GM12873 (cell line): ENCODE results near the gene CCDC71.

Experiments
- TF ChIP-seq, protein P1 (sequence below): IDR thresholded peaks from 2 replicates; pipeline ENCODE4 v1.5.1; 2012; ENCODE audit warnings: low read depth, mild to moderate bottlenecking, moderate library complexity, low read length, control low read depth; ENCODE audit not compliant: insufficient read depth; ENCODE audit errors: missing control alignments

The CCDC71 gene

GRCh38 chr3:49120438-49121131 is 45.5 kb downstream of the CCDC71 start, which contains the start of gene USP19:
Gene USP19 (minus strand): TSS chr3:49120823. CDS start chr3:49119145, 1,678 bp downstream.
- TF ChIP-seq, protein P1, sequence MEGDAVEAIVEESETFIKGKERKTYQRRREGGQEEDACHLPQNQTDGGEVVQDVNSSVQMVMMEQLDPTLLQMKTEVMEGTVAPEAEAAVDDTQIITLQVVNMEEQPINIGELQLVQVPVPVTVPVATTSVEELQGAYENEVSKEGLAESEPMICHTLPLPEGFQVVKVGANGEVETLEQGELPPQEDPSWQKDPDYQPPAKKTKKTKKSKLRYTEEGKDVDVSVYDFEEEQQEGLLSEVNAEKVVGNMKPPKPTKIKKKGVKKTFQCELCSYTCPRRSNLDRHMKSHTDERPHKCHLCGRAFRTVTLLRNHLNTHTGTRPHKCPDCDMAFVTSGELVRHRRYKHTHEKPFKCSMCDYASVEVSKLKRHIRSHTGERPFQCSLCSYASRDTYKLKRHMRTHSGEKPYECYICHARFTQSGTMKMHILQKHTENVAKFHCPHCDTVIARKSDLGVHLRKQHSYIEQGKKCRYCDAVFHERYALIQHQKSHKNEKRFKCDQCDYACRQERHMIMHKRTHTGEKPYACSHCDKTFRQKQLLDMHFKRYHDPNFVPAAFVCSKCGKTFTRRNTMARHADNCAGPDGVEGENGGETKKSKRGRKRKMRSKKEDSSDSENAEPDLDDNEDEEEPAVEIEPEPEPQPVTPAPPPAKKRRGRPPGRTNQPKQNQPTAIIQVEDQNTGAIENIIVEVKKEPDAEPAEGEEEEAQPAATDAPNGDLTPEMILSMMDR = no peak

DNA sequence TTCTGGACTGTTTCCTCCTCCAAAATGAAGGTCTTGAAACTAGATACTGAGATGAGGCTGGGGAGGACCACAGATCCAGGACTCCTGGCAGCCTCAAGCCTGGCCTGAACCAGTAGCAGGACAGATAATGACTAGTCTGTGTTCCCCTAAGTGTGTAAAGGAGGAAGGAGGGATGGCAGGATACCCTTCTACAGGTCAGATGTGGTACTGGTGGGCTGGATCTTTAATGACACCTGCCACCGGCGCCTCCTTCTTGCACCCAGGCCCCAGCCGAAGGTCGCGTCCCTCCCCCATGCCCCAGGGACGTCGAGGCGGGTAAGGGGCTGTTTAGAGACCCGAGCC is 46.1 kb downstream of the CCDC71 start:
- TF ChIP-seq, protein P1 = no peak

DNA sequence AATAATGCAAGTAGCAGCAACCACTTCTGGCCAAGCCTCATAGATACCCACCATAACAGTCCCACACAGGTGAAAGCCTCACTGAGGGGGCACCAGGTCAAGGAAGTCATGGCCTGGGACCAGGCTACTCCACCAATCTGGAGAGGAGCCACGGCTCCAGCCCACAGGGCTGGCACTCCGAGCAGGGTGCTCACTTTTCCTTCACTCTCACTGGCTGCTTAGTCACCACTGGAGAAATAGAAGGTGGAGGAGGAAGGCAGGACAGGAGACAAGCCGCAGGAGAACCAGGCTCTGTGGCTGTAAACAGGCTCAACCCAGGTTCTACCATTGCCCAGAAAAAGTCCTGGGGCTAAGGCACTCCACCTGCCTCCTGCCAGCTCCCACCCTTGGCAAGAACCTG is 46.7 kb downstream of the CCDC71 start:
- TF ChIP-seq, protein P1 = no peak

DNA sequence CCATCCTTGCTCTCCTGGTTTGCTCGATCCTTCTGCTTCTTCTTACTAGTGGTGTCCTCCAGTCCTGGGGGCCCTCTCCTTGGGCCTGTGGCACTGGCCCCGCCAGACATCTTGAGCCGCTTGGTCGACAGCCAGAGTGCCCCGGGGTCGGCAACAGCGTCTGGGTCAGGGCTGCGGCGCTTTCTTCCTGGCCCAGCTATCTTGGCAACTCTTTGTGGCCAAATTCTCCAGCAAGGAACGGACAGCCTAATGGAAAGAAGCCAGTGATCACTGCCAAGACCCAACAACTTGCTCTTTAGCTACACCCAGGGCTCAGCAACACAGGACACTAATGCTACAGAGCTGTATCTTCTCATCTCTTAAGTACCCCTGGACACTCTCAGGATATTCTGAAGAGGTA is 47.1 kb downstream of the CCDC71 start:
- TF ChIP-seq, protein P1 = no peak
